Ureter (tissue), 1 donor: ENCODE measurements around the gene DNM3. TPM values are rescaled to one million over a fixed set of nuclear protein-coding genes. Genes with fewer than 3 reads are reported as not detected.
A peak's percentile ranks its signal among the peaks of the same experiment; 100 is the strongest.
"Not testable (repeated sequence)": the region's sequence is repeated elsewhere in the genome, so short reads cannot be mapped to it uniquely, and the experiment has no call there.

Experiments
- DNase-seq: peaks from one replicate; pipeline ENCODE4 v3.0.0-alpha.2; 2020; ENCODE audit warnings: low spot score
- total RNA-seq: library from RNA; stranded (reverse); gene quantifications from one replicate; pipeline ENCODE4 v1.2.4, GENCODE V29; 2023
- donor health status: DM: yes; HTN: yes; CAD: no.

Gene DNM3
- total RNA-seq, 1 donor from 2014 or later, result 7.9 TPM

DNA sequence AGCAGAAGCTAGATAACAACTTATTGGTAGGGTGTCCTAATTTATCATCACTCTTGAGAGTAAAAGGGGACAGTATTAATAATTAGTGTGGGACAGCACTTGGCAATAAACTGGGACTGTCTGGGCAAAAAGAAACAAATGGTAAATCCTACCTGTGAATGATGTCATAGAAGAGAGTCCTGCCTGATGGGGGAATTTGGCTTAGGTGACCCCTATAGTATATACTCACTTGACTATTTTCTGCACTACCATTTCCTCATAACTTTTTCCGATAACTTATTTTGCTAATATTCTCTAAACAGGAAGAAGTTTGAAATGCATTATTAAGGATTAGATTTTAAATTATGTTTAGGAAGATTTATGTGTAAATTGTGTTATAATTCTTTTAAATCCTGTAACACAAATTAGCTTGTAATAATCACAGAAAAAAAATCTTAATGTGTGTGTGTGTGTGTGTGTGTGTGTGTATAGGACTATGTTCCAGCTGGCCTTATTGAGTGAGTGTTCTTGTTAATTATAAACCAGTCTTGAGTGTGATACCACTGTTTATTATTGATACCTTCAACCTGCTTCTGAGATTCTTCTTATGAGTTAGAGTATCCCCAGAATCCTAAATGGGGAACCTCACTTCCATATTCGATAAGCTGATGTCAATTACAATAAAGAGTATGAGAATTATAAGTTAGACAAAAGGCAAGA lies 435.0 kb downstream of the DNM3 start:
- DNase-seq, result no peak

DNA sequence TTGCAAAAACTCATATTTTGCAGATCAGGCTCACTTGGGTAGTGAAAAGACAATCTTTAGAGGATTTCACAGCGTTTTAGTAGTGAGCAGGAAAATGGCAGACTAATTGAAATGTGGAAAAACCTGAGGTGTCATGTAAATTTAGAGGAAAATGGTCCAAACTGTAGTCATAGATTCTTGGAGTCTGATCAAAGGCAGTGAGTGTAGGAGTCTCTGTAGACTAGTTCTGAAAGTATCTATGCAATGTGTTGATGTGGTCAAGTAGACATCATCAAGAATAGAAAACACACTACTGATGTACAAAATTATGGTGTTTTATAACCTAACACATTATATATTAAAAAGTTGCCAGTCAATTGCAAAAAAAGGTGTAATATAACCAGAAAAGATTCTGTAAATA lies 436.0 kb downstream of the DNM3 start:
- no peak for DNase-seq

DNA sequence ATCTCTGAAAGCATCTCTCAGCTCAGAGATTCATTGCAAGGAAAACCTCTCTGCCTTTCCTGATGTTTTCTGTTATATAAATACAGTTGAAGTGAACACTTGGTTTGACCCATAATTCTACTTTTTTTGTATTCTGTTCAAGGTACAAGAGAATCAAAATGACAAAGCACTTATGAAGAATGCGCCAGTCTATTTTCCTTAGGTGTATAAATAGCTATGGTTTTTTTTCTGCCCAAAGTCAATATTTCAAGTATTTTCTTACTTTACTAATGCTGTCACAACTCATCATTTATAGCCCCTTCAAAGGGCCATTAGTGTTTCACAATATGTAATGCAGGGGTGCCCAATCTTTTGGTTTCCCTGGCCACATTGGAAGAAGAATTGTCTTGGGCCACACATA lies 436.7 kb downstream of the DNM3 start:
- no peak for DNase-seq

DNA sequence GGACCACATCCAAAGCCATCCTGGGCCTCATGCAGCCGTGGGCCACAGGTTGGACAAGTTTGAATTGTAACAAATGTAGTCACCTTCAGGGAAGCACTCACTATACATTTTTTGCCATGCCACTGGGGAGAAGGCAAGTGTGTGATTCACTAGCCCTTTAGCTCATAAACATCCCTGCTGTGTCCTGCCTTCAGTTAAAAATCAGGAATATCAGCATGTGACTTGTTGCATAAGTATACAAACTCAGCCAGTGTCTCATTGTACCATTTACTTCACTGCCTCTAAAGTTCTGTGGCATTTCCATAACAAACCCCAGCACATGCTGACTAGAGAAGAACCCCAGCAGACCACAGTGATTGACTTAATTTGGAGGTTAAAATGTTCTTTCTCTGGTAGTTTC lies 437.2 kb downstream of the DNM3 start:
- DNase-seq, result no peak

DNA sequence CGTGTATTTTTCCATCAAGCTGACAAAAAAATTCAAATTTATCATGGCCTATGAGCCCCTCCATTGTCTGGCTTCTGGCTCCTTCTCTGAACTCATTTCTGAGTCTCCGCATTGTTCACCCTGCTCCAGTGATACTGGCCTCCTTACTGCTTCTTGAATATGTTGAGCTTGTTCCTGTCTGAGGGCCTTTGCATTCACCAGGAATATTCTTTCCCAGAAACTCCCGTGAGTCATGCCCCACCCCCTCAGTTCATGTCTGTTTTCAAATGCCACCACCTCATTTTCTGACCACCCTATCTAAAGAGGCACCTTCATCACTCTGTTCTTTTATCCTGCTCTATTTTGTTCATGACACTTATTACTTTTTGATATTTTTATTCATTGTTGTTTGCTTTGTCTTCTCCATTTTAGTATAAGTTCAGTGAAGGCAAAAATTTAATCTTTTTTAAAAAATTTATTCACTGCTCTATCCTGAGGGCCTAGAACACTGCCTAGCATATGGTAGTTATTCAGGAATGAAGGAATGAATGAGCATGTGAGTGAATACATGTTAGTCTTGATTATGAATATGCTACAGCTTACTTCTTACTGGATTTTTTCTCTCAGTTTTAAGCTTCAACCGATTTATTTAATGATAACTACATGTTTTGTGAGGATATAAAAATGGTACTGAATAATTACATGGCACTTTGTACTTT lies 438.8 kb downstream of the DNM3 start:
- DNase-seq, result no peak

DNA sequence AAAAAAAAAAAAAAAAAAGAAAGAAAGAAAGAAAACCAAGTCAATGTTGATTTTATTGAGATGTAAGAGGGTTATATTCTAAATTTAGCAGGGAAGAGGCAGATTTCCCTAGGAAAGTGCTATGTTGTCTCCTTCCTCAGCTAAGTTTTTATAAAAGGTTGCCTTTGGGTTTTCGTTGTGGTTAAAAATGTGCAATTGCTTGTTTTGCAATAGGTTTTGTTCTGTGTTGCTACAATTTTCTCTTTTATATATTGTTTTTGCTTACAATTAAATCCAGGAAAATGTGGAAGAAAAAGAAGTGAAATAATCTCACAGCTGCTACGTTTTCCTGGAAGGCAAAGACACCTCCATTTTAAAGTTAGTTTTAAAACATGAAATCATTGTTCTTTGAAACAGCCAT lies 442.5 kb downstream of the DNM3 start:
- no peak for DNase-seq

DNA sequence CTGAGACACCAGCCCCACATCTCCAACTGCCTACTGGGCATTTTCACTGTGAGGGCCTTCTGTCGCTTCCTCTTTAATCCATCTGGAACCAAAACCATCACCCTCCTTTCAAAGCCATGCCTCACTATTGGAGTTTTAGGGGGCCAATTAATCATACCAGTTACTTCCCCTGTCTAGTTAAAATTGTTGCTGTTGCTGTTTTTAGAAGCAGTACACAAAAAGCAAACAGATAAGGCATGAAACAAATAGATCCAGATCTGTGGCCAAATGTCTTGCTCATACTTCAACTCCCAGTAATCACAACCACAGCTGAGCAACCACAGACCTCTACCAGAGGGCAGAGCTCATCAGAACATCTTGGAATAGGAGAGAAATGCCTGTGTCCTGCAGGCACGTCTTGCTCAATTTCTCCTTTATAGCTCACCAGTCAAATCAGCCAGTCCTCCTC lies 445.4 kb downstream of the DNM3 start:
- no peak for DNase-seq

DNA sequence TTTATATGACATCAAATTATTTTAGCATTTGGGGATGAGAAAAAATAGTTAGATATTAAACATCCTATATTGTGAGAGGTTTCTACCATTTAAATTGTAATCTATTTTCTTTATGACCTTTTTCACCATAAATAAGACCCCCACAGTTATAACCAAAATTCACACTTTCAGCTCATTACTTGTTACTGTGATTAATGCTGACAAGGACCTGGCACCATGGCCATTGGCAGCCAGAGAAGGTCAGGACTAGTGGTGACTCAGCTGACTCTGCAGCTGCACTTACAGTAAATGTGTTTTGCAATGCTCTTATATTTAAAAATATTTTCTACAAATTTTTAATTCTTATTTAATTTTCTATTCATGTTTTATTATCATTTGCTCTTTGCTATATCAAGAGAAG lies 445.9 kb downstream of the DNM3 start:
- DNase-seq, result peak; percentile 50

DNA sequence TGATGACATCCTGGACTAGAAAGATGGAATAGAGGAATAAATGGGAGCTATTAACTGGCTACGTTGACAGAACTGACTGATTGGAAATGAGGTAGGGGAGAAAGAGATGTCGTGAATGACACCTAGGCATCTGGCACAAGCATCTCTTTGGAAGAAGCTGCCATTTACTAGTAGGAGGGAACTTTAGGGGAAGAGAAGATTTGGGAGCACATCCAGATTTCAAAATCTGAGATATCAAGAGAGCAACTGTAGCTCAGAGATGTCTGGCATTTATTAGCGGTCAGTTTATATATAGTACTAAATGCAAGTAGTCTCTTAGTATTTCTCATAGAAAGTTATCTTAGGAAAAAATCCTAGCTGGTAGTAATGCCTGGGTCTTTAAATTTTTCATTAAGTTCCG lies 447.3 kb downstream of the DNM3 start:
- no peak for DNase-seq

DNA sequence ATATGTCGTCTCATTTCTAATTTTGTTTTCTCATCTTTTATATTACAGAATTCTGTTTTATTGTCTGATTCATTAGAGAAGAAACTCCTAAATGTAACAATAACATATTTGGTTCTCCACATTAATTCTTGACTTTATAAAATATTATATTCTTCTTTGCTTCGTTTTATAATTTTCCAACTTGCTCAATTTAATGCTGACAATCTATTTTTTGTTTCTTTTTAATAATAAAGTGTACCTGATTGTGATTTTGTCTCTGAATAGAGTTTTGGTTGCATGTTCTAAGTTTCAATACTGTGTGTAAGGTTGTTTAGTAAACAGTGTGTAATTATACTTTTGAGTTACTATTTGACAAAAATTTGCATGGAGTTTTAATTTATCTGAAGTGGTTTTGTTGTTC lies 448.1 kb downstream of the DNM3 start:
- DNase-seq, result no peak

DNA sequence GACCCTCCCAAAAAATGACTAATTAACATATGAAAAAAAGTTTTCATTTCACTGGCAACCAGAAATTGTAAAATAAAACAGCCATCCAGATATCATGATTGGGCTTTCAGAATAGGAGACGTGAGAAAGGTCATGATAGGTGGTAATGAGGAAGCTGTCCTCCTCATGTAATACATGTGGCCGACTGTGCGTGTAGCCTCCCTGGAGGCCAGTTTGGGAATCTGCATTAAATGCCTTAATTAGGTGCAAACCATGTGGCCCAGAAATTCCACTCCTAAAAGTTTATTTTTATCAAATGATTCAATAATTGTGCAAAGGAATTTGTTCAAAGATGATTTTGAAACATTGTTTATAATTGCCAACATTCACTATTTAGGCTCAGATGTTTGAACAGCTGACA lies 451.5 kb downstream of the DNM3 start:
- DNase-seq, result no peak

DNA sequence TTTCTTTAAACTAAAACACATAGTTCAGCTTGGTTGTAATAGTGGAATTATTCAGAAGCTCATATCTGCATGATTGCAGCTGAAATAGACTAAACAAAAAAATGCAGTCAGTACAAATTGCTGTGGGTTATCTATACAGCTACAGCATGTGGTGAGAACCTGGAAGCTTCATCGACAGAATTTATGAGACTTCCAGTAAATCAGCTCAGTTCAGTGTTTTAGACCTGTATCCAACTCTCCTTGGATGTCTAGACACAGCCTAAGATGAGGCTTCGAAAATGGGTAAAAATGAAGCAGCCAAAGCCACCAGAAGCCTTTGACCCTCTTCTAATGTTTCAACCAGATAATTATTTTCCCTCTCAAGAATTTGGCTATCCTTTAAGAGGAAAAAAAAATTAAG lies 452.1 kb downstream of the DNM3 start:
- no peak for DNase-seq

DNA sequence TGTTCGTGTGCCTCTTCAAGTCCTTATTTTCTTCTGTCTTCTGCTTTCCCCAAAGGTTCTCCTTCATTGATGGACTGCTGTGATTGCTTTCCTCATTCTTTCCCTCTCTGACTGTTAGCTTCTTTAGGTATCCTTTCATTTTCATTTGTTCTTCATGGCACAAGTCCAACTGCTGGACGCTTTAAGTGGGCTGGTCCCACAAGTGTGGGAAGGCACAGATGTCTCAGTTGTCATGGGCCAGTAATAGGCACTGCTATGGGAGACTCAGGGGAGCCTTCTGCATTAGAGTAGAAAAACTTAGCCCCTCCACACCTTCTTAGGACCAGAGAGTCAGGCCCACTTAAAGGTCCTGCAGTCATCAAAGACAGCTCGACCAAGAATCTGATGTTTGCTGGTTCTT lies 456.8 kb downstream of the DNM3 start:
- no peak for DNase-seq

DNA sequence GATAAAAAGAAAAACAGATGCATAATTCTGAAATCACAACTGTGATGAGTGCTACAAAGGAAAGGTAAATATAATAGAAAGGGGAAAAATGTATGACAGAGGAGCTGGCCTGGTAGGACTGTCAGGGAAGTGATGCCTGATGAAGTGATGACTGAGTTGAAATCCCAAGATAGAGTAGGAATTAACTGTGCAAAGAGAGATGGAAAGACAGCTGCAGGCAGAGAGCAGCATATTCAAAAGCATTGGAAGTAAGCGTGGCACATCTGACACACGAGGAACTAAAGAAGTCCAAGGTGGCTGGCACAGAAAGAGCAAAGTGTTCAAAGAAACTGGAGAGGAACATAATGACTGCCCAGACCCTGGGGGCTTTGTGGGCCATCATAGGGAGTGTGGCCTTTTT lies 457.6 kb downstream of the DNM3 start:
- DNase-seq, result no peak

DNA sequence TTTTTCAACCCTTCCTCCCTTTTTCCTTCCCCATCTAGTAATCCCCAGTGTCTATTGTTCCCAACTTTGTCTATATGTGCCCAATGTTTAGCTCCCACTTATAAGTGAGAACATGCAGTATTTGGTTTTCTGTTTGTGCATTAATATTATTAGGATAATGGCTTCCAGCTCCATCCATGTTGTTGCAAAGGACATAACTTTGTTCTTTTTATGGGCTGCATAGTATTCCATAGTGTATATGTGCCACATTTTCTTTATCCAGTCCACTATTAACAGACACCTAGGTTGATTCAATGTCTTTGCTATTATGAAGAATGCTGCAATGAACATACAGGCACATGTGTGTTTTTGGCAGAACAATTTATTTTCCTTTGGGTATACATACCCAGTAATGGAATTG lies 458.2 kb downstream of the DNM3 start:
- no peak for DNase-seq

DNA sequence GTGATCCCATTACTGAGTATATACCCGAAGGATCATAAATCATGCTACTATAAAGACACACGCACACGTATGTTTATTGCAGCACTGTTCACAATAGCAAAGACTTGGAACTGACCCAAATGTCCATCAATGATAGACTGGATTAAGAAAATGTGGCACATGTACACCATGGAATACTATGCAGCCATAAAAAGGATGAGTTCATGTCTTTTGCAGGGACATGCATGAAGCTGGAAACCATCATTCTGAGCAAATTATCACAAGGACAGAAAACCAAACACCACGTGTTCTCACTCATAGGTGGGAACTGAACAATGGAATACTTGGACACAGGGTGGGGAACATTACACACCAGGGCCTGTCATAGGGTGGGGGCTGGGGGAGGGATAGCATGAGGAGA lies 466.2 kb downstream of the DNM3 start:
- not testable (repeated sequence) for DNase-seq

DNA sequence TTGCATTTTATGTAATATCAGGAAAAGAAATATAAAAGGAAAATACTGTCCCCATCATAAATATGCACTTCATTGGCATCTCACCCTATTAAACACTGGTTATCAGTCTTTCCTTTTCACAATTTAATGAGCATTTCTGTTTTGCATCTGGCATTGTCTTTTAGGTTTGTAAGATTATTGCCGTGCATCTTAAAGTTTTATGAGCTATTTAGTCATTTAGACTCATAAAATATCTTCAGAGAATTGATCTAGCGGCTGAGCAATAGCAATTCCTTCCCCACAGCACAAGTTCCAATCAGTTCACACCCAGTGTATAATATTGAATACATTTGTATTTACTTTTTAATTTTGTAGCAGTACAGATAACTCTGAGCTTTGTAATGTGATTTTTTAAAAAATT lies 466.8 kb downstream of the DNM3 start:
- DNase-seq, result no peak

DNA sequence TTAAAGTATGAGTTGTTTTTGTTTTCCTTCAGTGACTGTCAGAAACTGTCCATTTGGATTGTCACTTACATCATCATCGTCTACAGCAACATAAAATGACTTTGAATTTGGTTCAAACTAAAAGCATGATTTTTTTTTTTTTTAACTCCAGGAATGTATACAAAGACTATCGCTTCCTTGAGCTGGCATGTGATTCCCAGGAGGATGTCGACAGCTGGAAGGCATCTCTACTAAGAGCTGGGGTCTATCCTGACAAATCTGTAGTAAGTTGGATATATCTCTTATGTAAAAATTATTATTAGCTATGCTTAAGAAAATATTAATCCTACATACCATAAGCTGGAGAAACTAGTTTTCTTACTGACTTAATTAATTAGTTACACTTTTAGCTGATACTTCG lies 467.3 kb downstream of the DNM3 start:
- no peak for DNase-seq

DNA sequence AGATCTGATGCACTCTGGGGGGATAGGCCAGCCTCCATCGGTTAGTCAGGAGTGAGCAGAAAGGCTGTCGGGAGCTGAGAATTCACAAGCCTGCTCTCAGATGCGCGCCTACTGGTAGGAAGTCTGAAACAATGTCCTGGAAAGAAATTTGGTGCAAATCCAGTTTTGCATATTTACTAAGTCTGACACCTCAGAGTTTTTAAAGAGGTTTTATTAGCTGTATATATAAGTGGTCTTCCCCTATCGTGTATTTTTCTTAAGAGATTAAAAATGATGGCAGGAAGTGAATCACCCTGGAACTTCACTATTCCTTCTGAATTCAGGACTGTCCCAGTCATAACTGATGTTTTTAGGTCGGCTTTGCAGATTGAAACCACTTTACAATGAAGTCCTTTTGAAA lies 479.4 kb downstream of the DNM3 start:
- DNase-seq, result no peak

DNA sequence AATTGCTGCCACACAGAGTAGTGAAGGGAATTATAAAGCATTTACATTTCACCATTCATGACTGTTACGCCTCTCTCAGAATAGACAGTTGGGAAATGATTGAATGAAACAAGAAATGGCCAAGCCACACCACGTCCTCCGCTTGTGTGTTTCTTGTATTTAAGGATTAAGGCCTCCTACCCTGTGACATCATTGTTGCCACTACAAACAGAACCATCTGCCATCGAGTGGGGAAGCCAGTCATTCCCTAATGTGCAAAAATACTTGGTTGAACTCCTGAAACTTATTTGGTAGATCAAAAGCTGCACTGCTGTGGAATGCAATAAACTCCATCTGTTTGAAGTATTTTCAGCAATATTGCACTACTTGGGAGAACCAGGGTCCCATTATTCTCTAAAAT lies 480.2 kb downstream of the DNM3 start:
- no peak for DNase-seq

DNA sequence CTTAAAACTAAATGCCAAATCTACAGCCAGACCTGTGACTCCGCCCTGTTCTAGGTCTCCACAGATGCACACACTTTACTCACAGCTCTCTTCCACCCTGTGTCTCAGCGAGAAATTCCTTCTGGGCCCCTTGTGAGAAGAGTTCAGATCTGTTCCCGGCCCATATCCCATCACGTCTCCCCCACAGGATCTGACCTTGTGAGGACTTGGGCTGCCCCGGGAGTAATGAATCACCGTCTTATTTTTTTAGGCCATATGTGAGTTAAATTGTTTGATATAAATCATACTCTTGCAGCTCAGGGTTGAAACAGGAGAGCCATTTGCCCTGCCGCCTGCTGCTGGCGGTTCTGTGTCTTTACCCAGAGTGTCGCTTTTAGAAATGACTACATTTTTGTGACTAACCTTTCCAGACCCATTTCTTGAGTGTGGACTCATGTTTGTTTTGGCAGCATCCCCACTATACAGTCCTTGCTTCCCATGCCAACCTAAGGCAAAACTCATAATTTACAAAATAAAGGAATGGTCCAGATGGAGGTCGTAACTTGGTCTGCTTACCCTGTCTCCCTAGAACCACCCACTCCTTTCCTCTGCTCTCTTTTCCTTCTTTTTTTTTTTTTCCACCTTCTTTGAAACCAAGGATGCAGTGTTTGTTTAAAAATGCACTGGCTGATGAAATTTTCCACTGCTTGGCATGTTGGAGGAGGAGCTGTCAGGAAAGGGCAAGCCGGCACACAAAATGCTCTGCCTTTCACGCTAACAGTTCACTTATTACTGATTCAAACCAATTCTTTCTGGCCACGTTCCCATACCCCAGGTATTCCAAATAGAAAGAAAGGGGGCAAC lies 481.1 kb downstream of the DNM3 start:
- peak; percentile 47 for DNase-seq

DNA sequence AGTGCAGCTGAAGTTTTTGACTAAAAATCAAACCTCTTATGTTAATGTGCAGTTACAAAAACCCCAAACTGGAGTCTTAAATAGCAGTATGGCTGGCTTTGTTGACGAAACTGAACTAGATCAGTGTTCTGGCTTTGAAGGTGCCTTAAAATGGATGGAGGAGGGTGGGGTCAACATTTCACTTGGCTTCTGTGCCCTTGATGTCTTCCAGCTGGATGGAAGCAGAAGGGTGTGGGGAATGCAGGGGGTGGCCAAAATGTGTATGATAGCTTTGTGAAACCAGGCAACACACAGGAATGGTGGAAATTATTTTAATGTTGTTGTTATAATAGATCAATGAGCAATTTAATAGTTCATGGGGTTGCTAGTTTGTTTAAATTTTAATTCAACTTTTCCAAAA lies 482.4 kb downstream of the DNM3 start:
- no peak for DNase-seq

DNA sequence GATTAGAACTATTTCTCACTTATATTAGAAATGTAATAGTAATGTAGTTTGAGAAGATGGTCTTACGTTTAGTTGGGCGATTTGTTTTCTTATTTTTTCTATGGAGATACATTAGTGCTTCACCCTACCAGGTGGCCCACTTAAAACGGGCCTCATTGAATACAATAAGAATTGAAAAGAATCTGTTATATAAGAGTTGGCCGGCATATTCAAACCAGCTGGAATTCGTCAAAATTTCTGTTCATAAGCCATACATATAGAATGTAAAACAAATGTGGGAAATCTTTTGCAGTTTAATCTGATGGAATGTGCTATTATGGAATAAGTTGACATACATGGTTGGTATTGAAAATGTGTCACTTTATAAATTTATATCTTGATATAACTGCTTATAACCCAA lies 482.8 kb downstream of the DNM3 start:
- no peak for DNase-seq
